Hematopoietic multipotent progenitor cell treated with erythropoietin and hydrocortisone succinate and interleukin-3 and kit ligand, for 15 days (in vitro differentiated cells): ENCODE measurements around the gene ZFP82.

Source experiments
- DNase-seq: peaks from one replicate; pipeline ENCODE4 v3.0.0-alpha.2; 2015; ENCODE audit warnings: low spot score

ZFP82 gene

DNA sequence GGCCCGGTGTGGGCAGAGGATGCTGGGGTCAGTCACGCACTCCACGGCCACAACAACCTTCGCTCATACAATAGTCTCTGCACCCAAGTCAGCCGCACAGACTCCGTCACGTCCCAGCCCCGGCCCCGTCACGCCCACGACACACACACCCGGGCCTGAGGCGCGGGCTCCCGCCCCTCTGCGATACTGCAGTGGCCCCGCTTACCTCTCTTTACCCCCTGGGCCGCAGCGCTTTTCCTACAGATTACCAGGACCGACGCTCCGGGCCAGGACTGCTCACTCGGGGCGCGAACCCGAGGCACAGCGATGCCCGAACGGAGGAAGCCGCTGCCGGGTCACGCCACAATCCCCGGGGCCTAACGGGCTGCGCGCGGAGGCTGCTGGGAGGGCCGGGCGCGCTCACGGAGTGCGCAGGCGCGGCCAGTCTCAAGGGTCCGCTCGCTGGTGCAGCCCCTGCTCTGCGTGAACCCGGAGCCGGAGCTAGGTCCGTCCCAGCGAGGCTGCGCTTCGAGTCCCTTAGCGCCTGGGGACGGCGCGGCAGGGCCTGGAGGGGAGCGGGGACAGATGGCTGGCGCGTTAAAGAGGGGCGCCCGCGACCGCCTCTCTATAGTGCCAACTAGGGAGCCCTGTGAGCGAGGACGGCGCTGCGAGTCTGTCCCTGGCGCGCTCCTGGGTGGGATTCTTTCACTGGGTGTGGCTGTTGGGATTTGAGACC is at the start of gene ZFP82:
TSS of gene ZFP82 (minus strand) at position 358 of the 715 bp plus-strand sequence. CDS start 8,855 bp downstream, outside the sequence.
- peak; percentile 33 for DNase-seq

DNA sequence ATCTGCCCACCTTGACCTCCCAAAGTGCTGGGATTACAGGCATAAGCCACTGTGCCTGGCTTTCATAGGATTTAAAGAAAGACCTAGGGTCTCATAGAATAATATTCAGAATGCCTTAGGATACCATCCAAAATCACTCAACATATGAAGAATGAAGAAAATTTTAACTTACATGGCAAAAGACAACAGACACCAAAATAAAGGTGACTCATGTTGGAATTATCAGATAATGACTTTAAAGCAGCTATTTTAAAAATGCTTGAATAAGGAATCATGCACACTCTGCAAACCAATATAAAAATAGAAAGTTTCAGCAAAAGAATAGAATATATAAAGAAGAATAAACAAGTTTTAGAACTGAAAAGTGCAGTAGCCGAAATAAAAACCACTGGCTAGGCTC is 41.6 kb upstream of the ZFP82 start:
- no peak for DNase-seq

DNA sequence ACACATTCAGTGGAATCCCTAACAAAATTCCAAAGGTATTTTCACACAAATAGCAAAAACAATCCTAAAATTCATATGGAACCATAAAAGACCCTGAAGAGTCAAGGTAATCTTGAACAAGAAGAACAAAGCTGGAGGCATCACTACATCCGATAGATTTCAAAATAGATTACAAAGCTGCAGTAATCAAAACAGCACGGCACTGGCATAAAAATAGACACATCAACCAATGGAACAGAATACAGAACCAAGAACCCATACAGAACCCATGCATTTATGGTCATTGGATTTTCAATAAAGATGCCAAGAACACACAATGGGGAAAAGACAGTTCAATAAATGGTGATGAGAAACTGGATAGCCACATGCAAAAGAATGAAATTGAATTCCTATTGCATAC is 38.4 kb upstream of the ZFP82 start:
- no peak for DNase-seq

- DNase-seq = no peak
Observed at GRCh38 chr19:36449059-36449670, 30.7 kb upstream of the ZFP82 start.

DNA sequence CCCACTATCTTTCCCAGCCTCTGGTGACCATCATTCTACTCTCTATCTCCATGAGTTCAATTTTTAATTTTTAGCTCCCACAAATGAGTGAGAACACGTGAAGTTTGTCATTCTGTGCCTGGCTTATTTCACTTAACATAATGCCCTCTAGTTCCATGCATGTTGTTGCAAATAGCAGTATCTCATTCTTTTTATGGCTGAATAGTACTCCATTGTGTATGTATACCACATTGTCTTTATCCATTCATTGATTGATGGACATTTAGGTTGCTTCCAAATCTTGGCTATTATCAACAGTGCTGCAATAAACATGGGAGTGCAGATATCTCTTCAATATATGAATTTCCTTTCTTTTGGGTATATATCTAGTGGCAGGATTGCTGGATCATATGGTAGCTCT is 22.9 kb upstream of the ZFP82 start:
- no peak for DNase-seq

DNA sequence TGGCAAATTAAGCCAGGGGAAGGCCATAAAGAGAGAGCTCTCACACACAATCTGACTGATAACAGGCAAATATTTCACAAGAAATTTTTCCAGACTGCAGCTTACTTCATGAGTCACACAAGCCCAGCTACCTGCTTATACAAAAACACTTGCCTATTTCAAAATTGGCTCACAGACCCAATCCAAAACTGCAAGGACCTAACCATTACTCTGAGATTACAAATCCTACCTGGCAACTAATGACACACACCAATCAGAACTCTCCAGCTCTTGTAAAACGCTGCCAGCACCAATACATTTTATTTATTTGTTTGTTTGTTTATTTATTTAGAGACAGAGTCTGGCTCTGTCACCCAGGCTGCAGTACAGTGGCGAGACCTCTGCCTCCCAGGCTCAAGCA is 18.1 kb upstream of the ZFP82 start:
- no peak for DNase-seq

- DNase-seq = no peak
Observed at GRCh38 chr19:36423925-36424324, 5.5 kb upstream of the ZFP82 start.

DNA sequence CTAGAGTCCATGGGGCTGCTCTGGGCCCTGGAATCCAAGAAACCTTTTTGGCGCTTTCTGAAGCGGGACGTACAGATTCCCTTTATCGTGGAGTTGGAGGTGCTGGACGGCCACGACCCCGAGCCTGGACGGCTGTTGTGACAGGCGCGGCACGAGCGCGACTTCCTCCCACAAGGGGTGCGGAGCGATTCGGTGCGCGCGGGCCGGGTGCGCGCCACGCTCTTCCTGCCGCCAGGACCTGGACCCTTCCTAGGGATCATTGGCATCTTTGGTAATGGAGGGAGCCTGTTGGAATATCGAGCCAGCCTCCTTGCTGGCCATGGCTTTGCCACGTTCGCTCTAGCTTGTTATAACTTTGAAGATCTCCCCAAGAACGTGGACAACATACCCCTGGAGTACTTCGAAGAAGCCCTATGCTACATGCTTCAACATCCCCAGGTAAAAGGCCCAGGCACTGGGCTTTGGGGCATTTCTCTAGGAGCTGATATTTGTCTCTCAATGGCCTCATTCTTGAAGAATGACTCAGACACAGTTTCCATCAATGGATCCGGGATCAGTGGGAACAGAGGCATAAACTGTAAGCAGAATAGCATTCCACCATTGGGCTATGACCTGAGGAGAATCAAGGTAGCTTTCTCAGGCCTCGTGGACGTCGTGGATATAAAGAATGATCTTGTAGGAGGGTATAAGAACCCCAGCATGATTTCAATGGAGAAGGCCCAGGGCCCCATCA is 3.5 kb upstream of the ZFP82 start:
- no peak for DNase-seq

- no peak for DNase-seq
Observed at GRCh38 chr19:36420961-36421748, 2.7 kb upstream of the ZFP82 start.

DNA sequence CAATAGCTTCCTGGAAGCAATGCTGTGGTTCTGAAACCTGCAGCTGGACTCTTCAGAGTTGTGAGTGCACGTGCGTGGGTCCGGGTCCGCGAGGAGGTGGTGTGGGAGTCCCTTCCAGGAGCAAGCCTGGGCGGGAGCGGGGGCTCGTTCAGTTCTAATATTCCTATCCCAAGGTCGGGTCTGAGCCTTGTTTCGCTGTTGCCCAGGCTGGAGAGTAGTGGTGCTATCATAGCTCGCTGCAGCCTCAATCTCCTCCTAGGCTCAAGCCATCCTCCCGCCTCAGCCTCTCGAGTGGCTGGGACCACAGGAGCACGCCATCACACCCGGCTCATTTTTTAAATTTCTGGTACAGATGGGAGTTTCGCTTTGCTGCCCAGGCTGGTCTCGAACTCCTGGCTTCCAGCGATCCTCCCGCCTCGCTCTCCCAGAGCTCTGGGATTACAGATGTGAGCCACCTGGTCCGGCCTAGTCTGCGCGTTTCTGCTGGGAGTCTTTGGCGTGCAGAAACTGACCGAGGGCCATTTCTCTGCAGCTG is 625 bp downstream of the ZFP82 start:
- no peak for DNase-seq

GRCh38 chr19:36409841-36410240 is 8.6 kb downstream of the ZFP82 start:
- DNase-seq = no peak

- no peak for DNase-seq
Observed at GRCh38 chr19:36408101-36408500, 10.3 kb downstream of the ZFP82 start.

GRCh38 chr19:36404498-36404897 is 13.9 kb downstream of the ZFP82 start:
- no peak for DNase-seq

DNA sequence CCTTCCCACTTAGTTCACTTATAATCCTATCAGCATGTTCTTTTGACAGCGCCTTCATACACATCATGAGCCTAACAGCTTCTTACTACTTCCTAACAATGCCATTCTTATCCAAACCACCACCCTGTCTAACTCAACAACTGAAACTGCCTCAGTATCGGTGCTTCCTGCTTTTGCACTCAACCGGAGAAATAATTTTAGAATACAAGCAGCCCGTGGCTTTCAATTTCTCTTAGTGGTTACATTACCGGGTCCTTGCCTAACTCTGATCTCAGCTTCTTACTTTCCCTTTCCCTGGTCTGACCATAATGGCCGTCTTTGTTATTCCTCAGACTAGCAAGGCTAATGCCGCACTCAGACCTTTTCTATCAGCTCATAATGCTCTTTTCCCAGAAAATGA is 17.0 kb downstream of the ZFP82 start:
- no peak for DNase-seq

- no peak for DNase-seq
Observed at GRCh38 chr19:36398571-36398970, 19.9 kb downstream of the ZFP82 start.

- no peak for DNase-seq
Observed at GRCh38 chr19:36392916-36393673, 25.3 kb downstream of the ZFP82 start.

DNA sequence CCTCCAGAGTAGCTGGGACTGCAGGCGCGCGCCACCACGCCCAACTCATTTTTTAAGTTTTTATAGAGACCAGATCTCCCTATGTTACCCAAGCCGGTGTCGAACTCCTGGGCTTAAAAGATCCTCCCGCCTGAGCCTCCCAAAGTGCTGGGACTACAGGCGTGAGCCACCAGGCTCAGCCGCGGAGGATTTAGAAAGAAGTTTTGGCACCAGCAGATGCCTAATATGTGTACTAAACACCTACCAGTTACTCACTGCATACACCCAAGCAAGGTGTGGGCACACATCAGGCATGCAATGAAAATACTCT is 39.0 kb downstream of the ZFP82 start:
- no peak for DNase-seq

- peak; percentile 67 for DNase-seq
Observed at GRCh38 chr19:36378625-36379509, 39.6 kb downstream of the ZFP82 start, which contains the start of gene ZFP14. ZFP14 (minus strand) TSS chr19:36379201; CDS start chr19:36367892, 11,309 bp downstream.

DNA sequence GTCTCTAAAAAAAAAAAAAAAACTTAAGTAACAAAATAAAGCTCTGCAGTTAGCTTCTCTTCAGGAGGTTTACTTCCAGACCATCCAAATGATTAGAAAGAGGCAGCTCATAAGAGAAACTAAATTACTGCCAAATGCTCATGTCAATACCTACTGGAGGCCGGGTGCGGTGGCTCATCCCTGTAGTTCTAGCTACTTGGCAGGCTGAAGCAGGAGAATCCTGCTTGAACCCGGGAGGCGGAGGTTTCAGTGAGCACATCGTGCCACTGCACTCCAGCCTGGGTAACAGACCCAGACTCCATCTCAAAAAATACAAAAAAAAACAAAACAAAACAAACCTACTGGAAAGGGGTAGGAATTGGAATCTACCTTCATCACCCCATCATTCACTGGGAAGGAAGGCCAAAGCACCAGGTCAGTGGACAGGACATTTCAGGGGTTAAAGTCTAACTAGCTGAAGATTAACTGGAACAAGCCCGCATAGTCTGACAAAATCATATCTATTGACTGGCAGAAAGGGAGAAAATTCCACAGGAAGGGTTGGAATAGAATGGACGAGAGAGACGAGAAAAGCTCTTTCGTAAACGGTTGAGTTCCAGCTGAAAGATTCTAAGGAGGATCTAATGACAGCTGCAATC is 40.8 kb downstream of the ZFP82 start:
- no peak for DNase-seq

- DNase-seq = no peak
Observed at GRCh38 chr19:36373638-36374156, 44.7 kb downstream of the ZFP82 start.
